ENCODE measurements around the gene DSC2. TPM values are rescaled to one million over a fixed set of nuclear protein-coding genes. Genes with fewer than 3 reads are reported as not detected.

Gene DSC2
- total and polyA plus RNA-seq, 8 donors: 0.58 to 47.0 (median 9.2) TPM

- Histone ChIP-seq H3K4me3 (no peak overlapping the region), H3K9me3 (no peaks in the 10 kb centered on the region), H3K27ac (no peak overlapping the region), H3K36me3 (peaks cover 0 to 25% (median 0%) of the 10 kb centered on the region in 4 donors), H3K4me1 (no peaks in the 10 kb centered on the region), H3K27me3 (no peaks in the 10 kb centered on the region)
- TF ChIP-seq POLR2A (IDR thresholded peaks at IDR 0.05): no peak
- TF ChIP-seq CTCF (IDR thresholded peaks at IDR 0.05): no peak
- intact Hi-C loops (cut with DNase I; ENCODE audit: low total_unique reads): no loop called here
- DNase-seq: no peak
- WGBS, 5 donors: 88 to 98% (median 94%) methylated on average over 3 of the region's 3 CpGs
Observed at GRCh38 chr18:31079973-31080372, 22.2 kb downstream of the DSC2 start.

DNA sequence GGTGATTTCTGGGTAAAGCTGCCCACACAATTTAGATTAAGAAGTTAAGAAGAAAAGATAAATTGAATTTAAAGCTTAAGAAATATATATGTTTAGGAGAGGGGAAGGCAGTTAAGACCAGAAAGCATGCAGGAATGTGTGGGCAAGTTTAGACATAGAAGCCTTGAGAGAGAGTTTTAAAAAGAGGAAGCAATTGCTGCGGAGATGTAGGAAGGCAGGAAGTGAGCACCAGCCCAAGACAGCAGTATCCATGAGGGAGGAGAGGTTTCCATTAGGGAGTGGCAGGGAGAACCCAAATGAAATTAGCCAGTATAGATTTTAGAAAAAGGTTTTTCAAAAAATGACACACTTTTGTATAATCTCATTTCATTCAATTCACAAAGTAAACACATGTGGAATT, 24.3 kb downstream of the DSC2 start:
- no peak overlapping the region for H3K27ac ChIP-seq
- no peaks in the 10 kb centered on the region for H3K27me3 ChIP-seq
- WGBS, 5 donors: 59 to 84% (median 68%) methylated on average over 1 of the region's 1 CpG
- H3K9me3 ChIP-seq: no peaks in the 10 kb centered on the region
- no peak overlapping the region for H3K4me3 ChIP-seq
- no peaks in the 10 kb centered on the region for H3K4me1 ChIP-seq
- no peak for TF ChIP-seq POLR2A (IDR thresholded peaks at IDR 0.05)
- H3K36me3 ChIP-seq: peaks cover 0 to 29% (median 0%) of the 10 kb centered on the region in 4 donors
- intact Hi-C loops (cut with DNase I; ENCODE audit: low total_unique reads): no loop called here
- no peak for DNase-seq

DNA sequence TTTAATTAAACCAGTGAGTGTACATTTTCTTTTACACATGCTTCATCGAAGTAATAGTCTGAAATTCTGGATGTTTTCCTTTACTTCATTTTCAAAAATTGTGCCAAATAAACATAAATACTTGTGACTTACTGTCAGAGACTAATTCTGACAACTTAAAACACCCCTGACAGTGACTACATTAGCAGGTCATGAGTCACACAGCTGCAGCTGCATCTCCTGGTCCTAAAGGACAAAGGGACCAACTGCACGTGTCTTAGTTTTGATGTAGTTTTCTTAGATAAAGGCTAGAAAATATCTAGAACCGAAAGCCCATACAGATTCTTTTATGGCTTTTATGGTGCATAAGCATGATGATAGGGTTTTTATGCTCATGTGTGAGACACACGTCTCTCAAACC, 30.0 kb downstream of the DSC2 start:
- DNase-seq: no peak
- WGBS, 5 donors: 80 to 86% (median 84%) methylated on average over 4 of the region's 4 CpGs
- Histone ChIP-seq H3K36me3 (peaks cover 0 to 40% (median 0%) of the 10 kb centered on the region in 4 donors), H3K27me3 (no peaks in the 10 kb centered on the region), H3K4me1 (no peaks in the 10 kb centered on the region), H3K4me3 (no peak overlapping the region), H3K9me3 (no peaks in the 10 kb centered on the region), H3K27ac (no peak overlapping the region)
- no peak for TF ChIP-seq POLR2A (IDR thresholded peaks at IDR 0.05)
- TF ChIP-seq POLR2AphosphoS5 (IDR thresholded peaks at IDR 0.05): no peak
- TF ChIP-seq EP300 (IDR thresholded peaks at IDR 0.05): no peak
- no peak for TF ChIP-seq CTCF (IDR thresholded peaks at IDR 0.05)
- intact Hi-C loops (cut with DNase I; ENCODE audit: low total_unique reads): no loop called here

DNA sequence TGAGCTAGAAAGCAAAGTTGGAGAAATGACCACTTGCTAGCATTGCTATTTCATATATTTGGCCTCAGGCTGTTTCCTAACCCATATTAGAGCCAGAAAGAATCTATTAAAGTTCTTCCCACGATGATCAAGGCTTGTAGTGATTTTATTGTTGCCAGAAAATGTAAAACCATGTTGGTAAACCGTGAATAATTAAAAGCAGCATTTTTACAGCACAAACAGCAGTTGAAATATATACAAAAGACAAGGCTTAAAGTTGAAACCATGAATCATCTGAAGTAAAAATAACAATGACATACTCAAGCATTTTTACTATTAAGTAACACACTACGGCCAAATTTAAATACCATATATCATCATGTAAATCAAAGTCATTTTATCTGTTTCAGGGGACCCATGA, 32.0 kb downstream of the DSC2 start:
- TF ChIP-seq POLR2AphosphoS5 (IDR thresholded peaks at IDR 0.05) (no peak), CTCF (IDR thresholded peaks at IDR 0.05) (no peak), EP300 (IDR thresholded peaks at IDR 0.05) (no peak), POLR2A (IDR thresholded peaks at IDR 0.05) (no peak)
- Histone ChIP-seq H3K4me1 (no peaks in the 10 kb centered on the region), H3K4me3 (no peak overlapping the region), H3K27me3 (no peaks in the 10 kb centered on the region), H3K27ac (no peak overlapping the region), H3K9me3 (no peaks in the 10 kb centered on the region), H3K36me3 (peaks cover 0 to 40% (median 0%) of the 10 kb centered on the region in 4 donors)
- WGBS, 5 donors: 43 to 59% (median 57%) methylated on average over 3 of the region's 3 CpGs
- intact Hi-C loops (cut with DNase I; ENCODE audit: low total_unique reads): no loop called here
- DNase-seq: no peak

- intact Hi-C loops (cut with DNase I; ENCODE audit: low total_unique reads): no loop called here
- no peak for DNase-seq
- no peaks in the 10 kb centered on the region for H3K4me1 ChIP-seq
- H3K36me3 ChIP-seq: peaks cover 0 to 29% (median 0%) of the 10 kb centered on the region in 4 donors
- no peaks in the 10 kb centered on the region for H3K9me3 ChIP-seq
- H3K4me3 ChIP-seq: no peak overlapping the region
- H3K27me3 ChIP-seq: no peaks in the 10 kb centered on the region
- no peak for TF ChIP-seq POLR2AphosphoS5 (IDR thresholded peaks at IDR 0.05)
- TF ChIP-seq EP300 (IDR thresholded peaks at IDR 0.05): no peak
- TF ChIP-seq POLR2A (IDR thresholded peaks at IDR 0.05): no peak
- no peak for TF ChIP-seq CTCF (IDR thresholded peaks at IDR 0.05)
- H3K27ac ChIP-seq: no peak overlapping the region
- 91 to 95% (median 93%) methylated on average over 1 of the region's 1 CpG for WGBS, 5 donors
Observed at GRCh38 chr18:31066266-31066665, 36.0 kb downstream of the DSC2 start.
